ENCODE data around the gene TTF1.

TTF1 gene

GRCh38 chr9:132441404-132441803, 34.8 kb upstream of the TTF1 start:
- no peak overlapping the region for H3K4me3 ChIP-seq (ENCODE audit: low read depth, low read length)
- no peak for TF ChIP-seq CTCF (IDR thresholded peaks at IDR 0.05; ENCODE audit: low read depth, low read length)

- TF ChIP-seq CTCF (IDR thresholded peaks at IDR 0.05; ENCODE audit: low read depth, low read length) = no peak
- H3K4me3 ChIP-seq (ENCODE audit: low read depth, low read length) = no peak overlapping the region
Measured at GRCh38 chr9:132440735-132441134, 34.1 kb upstream of the TTF1 start.

GRCh38 chr9:132439153-132439552, 32.5 kb upstream of the TTF1 start:
- no peak overlapping the region for H3K4me3 ChIP-seq (ENCODE audit: low read depth, low read length)
- TF ChIP-seq CTCF (IDR thresholded peaks at IDR 0.05; ENCODE audit: low read depth, low read length) = no peak

GRCh38 chr9:132434881-132435280, 28.2 kb upstream of the TTF1 start:
- TF ChIP-seq CTCF (IDR thresholded peaks at IDR 0.05; ENCODE audit: low read depth, low read length) = no peak
- no peak overlapping the region for H3K4me3 ChIP-seq (ENCODE audit: low read depth, low read length)

- TF ChIP-seq CTCF (IDR thresholded peaks at IDR 0.05; ENCODE audit: low read depth, low read length) = no peak
Measured at GRCh38 chr9:132430998-132431397, 24.4 kb upstream of the TTF1 start.

GRCh38 chr9:132426639-132427414, 20.2 kb upstream of the TTF1 start:
- TF ChIP-seq CTCF (IDR thresholded peaks at IDR 0.05; ENCODE audit: low read depth, low read length) = no peak
- H3K4me3 ChIP-seq (ENCODE audit: low read depth, low read length) = no peak overlapping the region

More at GRCh38 chr9:132430998-132431397, 24.4 kb upstream of the TTF1 start:
- H3K4me3 ChIP-seq (ENCODE audit: low read depth, low read length) = no peak overlapping the region

- no peak for TF ChIP-seq CTCF (IDR thresholded peaks at IDR 0.05; ENCODE audit: low read depth, low read length)
- no peak overlapping the region for H3K4me3 ChIP-seq (ENCODE audit: low read depth, low read length)
Measured at GRCh38 chr9:132425675-132426062, 19.0 kb upstream of the TTF1 start.
